GM19467 (cell line): ENCODE results near the gene MSH4.
"Not testable (repeated sequence)": the region's sequence is repeated elsewhere in the genome, so short reads cannot be mapped to it uniquely, and the experiment has no call there.

Experiments used
- ATAC-seq: cut with Tn5 transposase; IDR thresholded peaks from one replicate; pipeline ENCODE4 v1.9.1; 2021; ENCODE audit warnings: mild to moderate bottlenecking, moderate library complexity; ENCODE audit not compliant: unreplicated experiment

The MSH4 gene

GRCh38 chr1:75796376-75797272, at the start of gene MSH4:
Gene MSH4 (plus strand): TSS chr1:75796882. CDS start chr1:75796986, 104 bp downstream.
- no peak for ATAC-seq

GRCh38 chr1:75757210-75757609, 39.5 kb upstream of the MSH4 start:
- not testable (repeated sequence) for ATAC-seq

- not testable (repeated sequence) for ATAC-seq
Measured at GRCh38 chr1:75758543-75758942, 38.1 kb upstream of the MSH4 start.

- no peak for ATAC-seq
Measured at GRCh38 chr1:75764057-75764655, 32.5 kb upstream of the MSH4 start.

GRCh38 chr1:75765697-75766355, 30.9 kb upstream of the MSH4 start:
- ATAC-seq: no peak

- ATAC-seq: no peak
Measured at GRCh38 chr1:75768016-75768415, 28.7 kb upstream of the MSH4 start.

GRCh38 chr1:75770761-75771160, 25.9 kb upstream of the MSH4 start:
- no peak for ATAC-seq

GRCh38 chr1:75771978-75772377, 24.7 kb upstream of the MSH4 start:
- ATAC-seq: no peak

GRCh38 chr1:75777812-75778211, 18.9 kb upstream of the MSH4 start:
- ATAC-seq: not testable (repeated sequence)

GRCh38 chr1:75778694-75779093, 18.0 kb upstream of the MSH4 start:
- ATAC-seq: not testable (repeated sequence)

- ATAC-seq: not testable (repeated sequence)
Measured at GRCh38 chr1:75780183-75780582, 16.5 kb upstream of the MSH4 start.

GRCh38 chr1:75783920-75784319, 12.8 kb upstream of the MSH4 start:
- ATAC-seq: not testable (repeated sequence)

GRCh38 chr1:75785320-75785982, 11.2 kb upstream of the MSH4 start:
- peak; percentile 12 for ATAC-seq

GRCh38 chr1:75785983-75786853, 10.5 kb upstream of the MSH4 start, which contains the start of gene RABGGTB:
Gene RABGGTB (plus strand): TSS chr1:75786256. CDS start chr1:75786272, 16 bp downstream.
- peak; percentile 61 for ATAC-seq

- no peak for ATAC-seq
Measured at GRCh38 chr1:75786901-75787493, 9.7 kb upstream of the MSH4 start.

GRCh38 chr1:75787524-75787923, 9.2 kb upstream of the MSH4 start:
- ATAC-seq: no peak

- no peak for ATAC-seq
Measured at GRCh38 chr1:75789988-75790387, 6.7 kb upstream of the MSH4 start.

GRCh38 chr1:75791022-75791421, 5.7 kb upstream of the MSH4 start:
- no peak for ATAC-seq

GRCh38 chr1:75792091-75792490, 4.6 kb upstream of the MSH4 start:
- ATAC-seq: no peak

- ATAC-seq: no peak
Measured at GRCh38 chr1:75794382-75794781, 2.3 kb upstream of the MSH4 start.
